DND-41 (cell line): ENCODE measurements around the gene THAP12.

Experiments used
- ATAC-seq: fragments of 200-7000 bp; cut with Tn5 transposase; 3 replicates; pipeline ENCODE4 v1.9.1; 2021; ENCODE audit warnings: low read depth; ENCODE audit not compliant: insufficient read depth
- DNase-seq: peaks from one replicate; pipeline ENCODE4 v3.0.0-alpha.2; 2020
- H2AFZ ChIP-seq: 2 replicates; pipeline ENCODE4 v1.6.0; 2012; ENCODE audit warnings: low read depth, low read length
- H3K27ac ChIP-seq: 2 replicates; pipeline ENCODE4 v1.5.1; 2012; ENCODE audit warnings: low read length, inconsistent platforms
- H3K27me3 ChIP-seq: fragments of 200-600 bp; sonication (generic); 2 replicates; pipeline ENCODE4 v1.6.0; 2012; ENCODE audit warnings: low read length, mild to moderate bottlenecking, inconsistent platforms; ENCODE audit not compliant: insufficient read depth, poor library complexity
- H3K36me3 ChIP-seq: 2 replicates; pipeline ENCODE4 v1.5.1; 2012; ENCODE audit warnings: low read length, inconsistent platforms; ENCODE audit not compliant: insufficient read depth
- H3K4me1 ChIP-seq: 2 replicates; pipeline ENCODE4 v1.5.1; 2012; ENCODE audit warnings: mild to moderate bottlenecking, low read length; ENCODE audit not compliant: insufficient read depth
- H3K4me2 ChIP-seq: 2 replicates; pipeline ENCODE4 v1.6.0; 2012; ENCODE audit warnings: mild to moderate bottlenecking, moderate library complexity, low read length, inconsistent platforms; ENCODE audit not compliant: insufficient read depth
- H3K4me3 ChIP-seq, 2 experiments: fragments of 200-600 bp in 1 of 2; shearing (Covaris generic) in 1 of 2; 2 replicates each; pipeline ENCODE4 v1.5.1; 2012 to 2016; ENCODE audit warnings: inconsistent platforms in 2 of 2, low read length in 2 of 2, mild to moderate bottlenecking in 2 of 2, low read depth in 1 of 2, moderate library complexity in 1 of 2
- H3K79me2 ChIP-seq: 2 replicates; pipeline ENCODE4 v1.6.0; 2012; ENCODE audit warnings: low read length, inconsistent platforms; ENCODE audit not compliant: insufficient read depth
- H3K9ac ChIP-seq: 2 replicates; pipeline ENCODE4 v1.6.0; 2012; ENCODE audit warnings: low read depth, mild to moderate bottlenecking, inconsistent platforms, low read length, moderate library complexity
- H3K9me3 ChIP-seq: 2 replicates; pipeline ENCODE4 v1.5.1; 2012; ENCODE audit warnings: low read length, moderate library complexity, mild to moderate bottlenecking, inconsistent platforms; ENCODE audit not compliant: insufficient read depth, severe bottlenecking
- H4K20me1 ChIP-seq: 2 replicates; pipeline ENCODE4 v1.6.0; 2012; ENCODE audit warnings: low read length; ENCODE audit not compliant: insufficient read depth
- EZH2 ChIP-seq: IDR thresholded peaks from 3 replicates; pipeline ENCODE4 v1.6.1; 2012; ENCODE audit warnings: borderline replicate concordance, low read depth, mild to moderate bottlenecking, moderate library complexity, low read length, inconsistent platforms; ENCODE audit not compliant: severe bottlenecking
- TF ChIP-seq, protein P1 (sequence below): IDR thresholded peaks from 2 replicates; pipeline ENCODE4 v1.5.1; 2012; ENCODE audit warnings: borderline replicate concordance, low read length, moderate library complexity, mild to moderate bottlenecking; ENCODE audit not compliant: poor library complexity, severe bottlenecking; ENCODE audit errors: extremely low read depth

The THAP12 gene

GRCh38 chr11:76361374-76361773 is 19.6 kb downstream of the THAP12 start:
- H3K9ac ChIP-seq, result no peak overlapping the region
- no peak for ATAC-seq
- H3K4me1 ChIP-seq, result no peaks in the 10 kb centered on the region
- H3K4me2 ChIP-seq, result no peak overlapping the region
- no peak overlapping the region for H3K4me3 ChIP-seq
- H3K36me3 ChIP-seq, result peaks cover 68% of the 10 kb centered on the region
- H3K9me3 ChIP-seq, result peaks cover under 1% of the 10 kb centered on the region
- H2AFZ ChIP-seq, result no peak overlapping the region
- H3K79me2 ChIP-seq, result peaks cover 56% of the 10 kb centered on the region
- no peaks in the 10 kb centered on the region for H3K27me3 ChIP-seq
- no peak overlapping the region for H3K27ac ChIP-seq
- H4K20me1 ChIP-seq, result peaks cover 7% of the 10 kb centered on the region; the same call in 1 of the 2 replicates
- DNase-seq, result no peak
- TF ChIP-seq EZH2, result no peak
- TF ChIP-seq, protein P1, sequence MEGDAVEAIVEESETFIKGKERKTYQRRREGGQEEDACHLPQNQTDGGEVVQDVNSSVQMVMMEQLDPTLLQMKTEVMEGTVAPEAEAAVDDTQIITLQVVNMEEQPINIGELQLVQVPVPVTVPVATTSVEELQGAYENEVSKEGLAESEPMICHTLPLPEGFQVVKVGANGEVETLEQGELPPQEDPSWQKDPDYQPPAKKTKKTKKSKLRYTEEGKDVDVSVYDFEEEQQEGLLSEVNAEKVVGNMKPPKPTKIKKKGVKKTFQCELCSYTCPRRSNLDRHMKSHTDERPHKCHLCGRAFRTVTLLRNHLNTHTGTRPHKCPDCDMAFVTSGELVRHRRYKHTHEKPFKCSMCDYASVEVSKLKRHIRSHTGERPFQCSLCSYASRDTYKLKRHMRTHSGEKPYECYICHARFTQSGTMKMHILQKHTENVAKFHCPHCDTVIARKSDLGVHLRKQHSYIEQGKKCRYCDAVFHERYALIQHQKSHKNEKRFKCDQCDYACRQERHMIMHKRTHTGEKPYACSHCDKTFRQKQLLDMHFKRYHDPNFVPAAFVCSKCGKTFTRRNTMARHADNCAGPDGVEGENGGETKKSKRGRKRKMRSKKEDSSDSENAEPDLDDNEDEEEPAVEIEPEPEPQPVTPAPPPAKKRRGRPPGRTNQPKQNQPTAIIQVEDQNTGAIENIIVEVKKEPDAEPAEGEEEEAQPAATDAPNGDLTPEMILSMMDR, result no peak

GRCh38 chr11:76355172-76355571 is 25.8 kb downstream of the THAP12 start:
- Histone ChIP-seq H3K36me3 (peaks cover 75% of the 10 kb centered on the region), H3K4me2 (no peak overlapping the region), H3K4me3 (no peak overlapping the region), H3K79me2 (peaks cover 11% of the 10 kb centered on the region; the same call in 1 of the 2 replicates), H3K27me3 (no peaks in the 10 kb centered on the region), H3K27ac (no peak overlapping the region), H4K20me1 (no peaks in the 10 kb centered on the region), H3K4me1 (no peaks in the 10 kb centered on the region), H3K9me3 (peaks cover 16% of the 10 kb centered on the region), H3K9ac (no peak overlapping the region), H2AFZ (no peak overlapping the region)
- no peak for TF ChIP-seq EZH2
- TF ChIP-seq, protein P1, result no peak
- DNase-seq, result no peak
- no peak for ATAC-seq

DNA sequence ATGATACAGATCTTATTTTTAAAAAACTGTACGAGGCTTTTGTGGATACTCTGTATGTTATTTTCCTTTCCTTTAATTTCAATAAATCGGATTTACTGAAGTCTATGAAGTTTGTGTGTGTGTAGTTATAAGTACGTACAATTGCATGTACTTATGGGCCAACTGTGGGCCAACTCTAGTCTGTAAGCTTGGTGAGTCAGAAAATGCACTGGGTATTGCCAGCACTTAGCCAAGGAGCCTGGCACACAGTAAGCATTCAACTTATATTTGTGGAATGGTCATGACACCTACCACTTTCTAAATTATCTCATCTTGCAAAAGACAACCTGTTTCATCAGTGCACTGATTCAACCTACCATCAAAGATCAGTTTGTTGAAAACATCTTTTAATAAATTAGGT is 32.6 kb downstream of the THAP12 start:
- Histone ChIP-seq H3K36me3 (peaks cover 19% of the 10 kb centered on the region; the same call in 1 of the 2 replicates), H3K27ac (no peak overlapping the region), H3K9ac (no peak overlapping the region), H3K4me3 (no peak overlapping the region), H3K4me2 (no peak overlapping the region), H3K79me2 (no peaks in the 10 kb centered on the region), H2AFZ (no peak overlapping the region), H4K20me1 (0 out of 2 replicates have a peak, but pooled peaks cover 3% of the 10 kb centered on the region), H3K4me1 (no peaks in the 10 kb centered on the region), H3K9me3 (no peaks in the 10 kb centered on the region), H3K27me3 (no peaks in the 10 kb centered on the region)
- DNase-seq (no peak), ATAC-seq (no peak)
- no peak for TF ChIP-seq EZH2
- TF ChIP-seq, protein P1, result no peak

- Histone ChIP-seq H3K36me3 (peaks cover 11% of the 10 kb centered on the region; the same call in 1 of the 2 replicates), H2AFZ (no peak overlapping the region), H3K4me1 (no peaks in the 10 kb centered on the region), H3K9me3 (no peaks in the 10 kb centered on the region), H3K4me2 (no peak overlapping the region), H3K4me3 (no peak overlapping the region), H3K9ac (no peak overlapping the region), H4K20me1 (0 out of 2 replicates have a peak, but pooled peaks cover 3% of the 10 kb centered on the region), H3K79me2 (no peaks in the 10 kb centered on the region), H3K27ac (no peak overlapping the region), H3K27me3 (no peaks in the 10 kb centered on the region)
- no peak for TF ChIP-seq EZH2
- TF ChIP-seq, protein P1, result no peak
- ATAC-seq (no peak), DNase-seq (no peak)
Measured at GRCh38 chr11:76347466-76347865, 33.5 kb downstream of the THAP12 start.
